ENCODE measurements around the gene SPATA3.

DNA sequence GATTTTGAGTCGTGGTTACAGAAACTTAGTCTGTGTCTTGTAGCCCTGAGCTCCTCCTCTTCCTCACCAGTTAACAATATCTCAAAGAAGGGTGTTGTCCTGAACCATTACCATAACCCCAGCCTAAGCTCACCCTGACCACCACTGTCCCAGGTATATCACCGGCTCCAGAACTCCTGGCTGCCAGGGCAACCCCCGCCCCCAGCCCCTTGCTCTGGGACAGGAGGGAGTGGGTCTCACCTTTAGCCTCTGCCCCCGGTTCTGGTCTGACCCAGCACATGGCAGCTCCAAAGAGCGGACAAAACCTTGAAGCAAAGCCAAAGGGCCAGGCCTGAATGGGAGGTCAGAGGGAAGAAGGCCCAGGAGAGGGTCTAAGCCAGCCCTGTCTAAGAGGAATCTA is 55.2 kb downstream of the SPATA3 start:
- TF ChIP-seq, protein P1, sequence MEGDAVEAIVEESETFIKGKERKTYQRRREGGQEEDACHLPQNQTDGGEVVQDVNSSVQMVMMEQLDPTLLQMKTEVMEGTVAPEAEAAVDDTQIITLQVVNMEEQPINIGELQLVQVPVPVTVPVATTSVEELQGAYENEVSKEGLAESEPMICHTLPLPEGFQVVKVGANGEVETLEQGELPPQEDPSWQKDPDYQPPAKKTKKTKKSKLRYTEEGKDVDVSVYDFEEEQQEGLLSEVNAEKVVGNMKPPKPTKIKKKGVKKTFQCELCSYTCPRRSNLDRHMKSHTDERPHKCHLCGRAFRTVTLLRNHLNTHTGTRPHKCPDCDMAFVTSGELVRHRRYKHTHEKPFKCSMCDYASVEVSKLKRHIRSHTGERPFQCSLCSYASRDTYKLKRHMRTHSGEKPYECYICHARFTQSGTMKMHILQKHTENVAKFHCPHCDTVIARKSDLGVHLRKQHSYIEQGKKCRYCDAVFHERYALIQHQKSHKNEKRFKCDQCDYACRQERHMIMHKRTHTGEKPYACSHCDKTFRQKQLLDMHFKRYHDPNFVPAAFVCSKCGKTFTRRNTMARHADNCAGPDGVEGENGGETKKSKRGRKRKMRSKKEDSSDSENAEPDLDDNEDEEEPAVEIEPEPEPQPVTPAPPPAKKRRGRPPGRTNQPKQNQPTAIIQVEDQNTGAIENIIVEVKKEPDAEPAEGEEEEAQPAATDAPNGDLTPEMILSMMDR (IDR thresholded peaks at IDR 0.05): no peak
- TF ChIP-seq POLR2A (IDR thresholded peaks at IDR 0.05): no peak
